GM19099 (cell line): ENCODE measurements around the gene BACE2.

Experiments used
- POLR2A ChIP-seq: IDR thresholded peaks from 3 replicates; pipeline ENCODE4 v1.6.1; 2011; ENCODE audit warnings: low read depth; ENCODE audit not compliant: insufficient read length; ENCODE audit errors: extremely low read depth

The BACE2 gene

DNA sequence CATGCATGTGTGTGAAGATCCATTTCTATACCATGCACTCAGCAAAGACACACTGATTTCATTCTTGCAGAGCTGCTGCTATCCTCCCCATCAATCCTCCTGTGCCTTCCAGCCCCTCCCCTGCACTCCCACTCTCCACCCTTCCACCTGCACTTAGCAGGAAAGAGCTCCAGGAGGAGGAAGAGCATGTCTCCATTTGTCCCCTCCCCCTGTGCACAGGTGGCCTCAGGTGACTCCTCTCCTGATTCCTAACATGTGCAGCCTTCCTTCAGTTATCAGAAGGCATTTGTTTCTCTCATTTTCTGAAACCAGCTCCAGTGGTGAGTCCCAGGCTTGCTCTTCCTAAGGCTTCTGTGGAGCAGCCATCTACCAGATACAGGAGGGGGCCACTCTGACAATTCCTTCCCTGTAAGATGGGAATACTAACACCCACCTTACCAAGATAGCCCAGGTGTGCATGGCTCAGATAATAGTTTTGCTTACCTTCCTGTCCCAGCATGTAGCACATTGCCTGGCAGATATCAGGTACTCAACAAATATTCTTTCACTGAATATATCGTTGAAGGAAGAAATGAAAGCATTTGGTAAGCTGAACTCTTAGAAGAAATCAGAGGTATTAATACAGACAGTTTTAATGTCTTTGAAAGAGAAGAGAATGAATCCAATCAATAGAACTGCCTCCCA, 126.7 kb downstream of the BACE2 start:
- TF ChIP-seq POLR2A: no peak

DNA sequence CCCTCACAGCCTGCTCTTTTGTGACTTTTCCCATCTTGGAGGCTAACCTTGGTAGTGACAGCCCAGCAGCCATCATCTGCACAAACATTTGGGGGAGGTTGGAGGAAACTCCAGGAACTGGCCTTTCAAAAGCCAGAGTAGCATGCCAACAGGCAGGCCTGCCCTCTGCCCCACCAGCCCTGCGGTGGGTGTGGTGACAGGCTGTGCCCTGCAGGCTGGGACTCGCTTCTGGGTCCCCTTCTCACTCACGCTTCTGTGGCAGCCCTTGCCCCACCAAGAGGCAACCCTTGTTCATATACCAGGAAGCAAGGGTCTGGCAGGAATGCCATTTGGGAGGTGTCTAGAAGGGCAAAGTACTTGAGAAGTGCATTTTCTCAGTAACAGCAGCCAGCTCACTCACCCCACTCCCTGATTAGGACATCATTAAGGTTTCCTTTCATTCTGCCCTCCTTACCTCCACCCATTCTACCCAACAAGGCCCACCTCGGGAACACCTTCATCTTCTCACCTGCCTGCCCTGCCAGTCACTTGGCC, 127.8 kb downstream of the BACE2 start:
- TF ChIP-seq POLR2A: no peak

DNA sequence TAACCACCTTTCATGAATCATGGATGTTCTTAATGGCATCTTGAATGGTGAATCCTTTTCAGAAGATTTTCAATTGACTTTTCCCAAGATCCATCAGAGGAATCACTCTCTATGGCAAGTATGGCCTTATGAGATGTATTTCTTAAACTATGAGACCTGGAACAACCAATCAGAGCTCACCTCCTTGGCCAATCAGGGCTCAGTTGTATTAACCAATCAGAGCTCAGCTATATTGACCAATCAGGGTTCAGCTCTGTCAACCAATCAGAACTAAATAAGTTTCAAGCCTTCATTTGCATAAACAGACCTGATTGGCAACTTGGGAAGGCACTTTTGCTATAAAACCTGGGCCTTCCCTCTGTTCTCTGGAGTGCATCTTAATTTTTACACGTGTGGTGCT, 135.0 kb downstream of the BACE2 start:
- TF ChIP-seq POLR2A: no peak

GRCh38 chr21:41304068-41304720, 136.2 kb downstream of the BACE2 start:
- TF ChIP-seq POLR2A: no peak

GRCh38 chr21:41307219-41307618, 139.3 kb downstream of the BACE2 start:
- no peak for TF ChIP-seq POLR2A

GRCh38 chr21:41315726-41316125, 147.8 kb downstream of the BACE2 start:
- TF ChIP-seq POLR2A: no peak

DNA sequence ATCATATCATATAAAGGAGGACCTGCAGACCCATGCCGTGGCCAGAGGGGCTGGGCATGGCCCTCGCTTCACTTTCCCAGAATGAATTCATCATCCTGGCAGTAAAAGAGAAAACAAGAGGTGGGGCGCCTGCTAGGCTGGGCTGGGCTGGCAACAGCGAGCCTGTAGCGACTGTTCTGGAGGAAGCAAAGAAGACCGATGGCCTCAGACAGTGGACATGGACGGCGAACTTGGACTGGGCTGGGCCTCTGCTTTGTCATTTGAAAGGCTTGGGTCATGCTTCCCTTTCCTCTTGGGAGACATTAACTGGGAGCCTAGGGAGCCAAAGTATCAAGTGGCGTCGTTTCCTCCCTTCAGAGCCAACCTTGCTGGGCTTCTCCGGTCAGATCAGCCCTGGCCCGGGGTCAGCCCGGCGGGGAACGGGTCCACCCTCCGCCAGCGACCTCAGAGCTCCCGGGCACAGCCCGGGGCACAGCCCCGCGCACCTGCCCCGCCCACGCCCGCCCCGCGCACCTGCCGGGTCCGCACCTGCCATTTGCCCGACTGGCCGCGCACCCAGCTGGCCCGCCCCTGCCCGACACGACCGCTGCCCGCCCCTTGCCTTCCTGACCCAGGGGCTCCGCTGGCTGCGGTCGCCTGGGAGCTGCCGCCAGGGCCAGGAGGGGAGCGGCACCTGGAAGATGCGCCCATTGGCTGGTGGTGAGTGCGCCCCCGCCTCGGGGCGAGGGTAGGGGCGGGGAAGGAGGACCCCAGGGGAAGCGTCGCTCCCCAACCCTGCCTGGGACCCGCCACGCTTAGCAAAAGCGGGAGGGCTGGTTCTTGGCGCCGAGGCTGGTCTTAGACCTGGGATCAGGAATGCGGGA, 148.5 kb downstream of the BACE2 start, which contains the start of gene FAM3B:
TSS of gene FAM3B (plus strand) at position 602 of the 863 bp plus-strand sequence. CDS start at position 681, 79 bp downstream.
- no peak for TF ChIP-seq POLR2A

DNA sequence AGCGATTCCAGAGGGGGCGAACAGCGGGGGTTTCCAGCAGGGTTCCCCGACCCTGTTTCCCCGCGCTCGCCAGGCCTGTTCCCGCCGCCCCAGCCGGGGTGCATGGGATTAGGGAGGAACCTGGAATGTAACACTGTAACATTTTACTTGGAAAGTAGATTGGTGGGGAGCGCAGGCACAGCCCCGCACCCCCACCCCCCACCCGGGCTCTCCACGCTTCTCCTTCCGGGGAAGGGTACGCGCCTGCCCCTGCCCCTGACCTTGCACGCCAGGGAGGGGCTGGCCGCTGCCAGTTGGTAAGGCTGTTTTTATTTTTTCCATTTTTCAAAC, 149.1 kb downstream of the BACE2 start:
- no peak for TF ChIP-seq POLR2A

DNA sequence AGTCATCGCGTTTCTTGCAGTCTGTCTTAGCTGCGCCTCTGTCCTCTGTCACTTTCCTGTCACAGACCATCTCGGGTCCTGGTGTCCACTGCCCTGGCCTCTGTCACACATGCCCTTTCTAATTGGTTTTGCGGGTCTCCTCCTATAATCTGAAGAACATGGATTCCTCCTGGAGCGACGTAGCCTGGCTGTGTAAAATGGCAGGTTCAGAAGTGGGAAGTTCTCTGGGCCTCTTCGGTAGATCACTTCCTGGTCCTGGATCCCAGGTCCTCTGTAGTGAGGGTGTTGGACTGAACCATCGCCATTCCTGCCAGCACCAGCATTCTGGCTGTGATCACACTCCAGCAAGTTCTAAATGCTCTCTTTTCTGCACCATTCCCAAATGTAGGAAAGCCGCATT, 149.5 kb downstream of the BACE2 start:
- no peak for TF ChIP-seq POLR2A

- TF ChIP-seq POLR2A: no peak
Measured at GRCh38 chr21:41318218-41318617, 150.3 kb downstream of the BACE2 start.

DNA sequence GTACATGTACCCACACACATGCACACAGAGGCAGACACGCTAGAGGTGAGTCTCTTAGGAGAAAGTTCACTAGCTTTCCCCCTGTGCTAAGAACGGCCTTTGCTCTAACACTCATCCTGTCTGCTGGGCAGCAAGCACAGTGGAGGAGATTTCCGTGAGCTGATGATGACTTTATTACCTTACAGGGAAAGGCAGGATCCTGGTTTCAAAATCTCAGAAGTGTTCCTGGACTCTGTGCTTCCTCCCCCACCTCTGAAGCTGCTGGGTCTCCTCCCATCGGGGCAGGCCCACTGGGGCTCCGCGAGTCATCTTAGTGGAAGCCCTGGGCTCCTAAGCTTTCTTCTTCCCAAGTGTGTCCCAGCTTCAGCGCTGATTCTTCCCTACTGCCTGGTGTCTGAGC, 151.3 kb downstream of the BACE2 start:
- no peak for TF ChIP-seq POLR2A

DNA sequence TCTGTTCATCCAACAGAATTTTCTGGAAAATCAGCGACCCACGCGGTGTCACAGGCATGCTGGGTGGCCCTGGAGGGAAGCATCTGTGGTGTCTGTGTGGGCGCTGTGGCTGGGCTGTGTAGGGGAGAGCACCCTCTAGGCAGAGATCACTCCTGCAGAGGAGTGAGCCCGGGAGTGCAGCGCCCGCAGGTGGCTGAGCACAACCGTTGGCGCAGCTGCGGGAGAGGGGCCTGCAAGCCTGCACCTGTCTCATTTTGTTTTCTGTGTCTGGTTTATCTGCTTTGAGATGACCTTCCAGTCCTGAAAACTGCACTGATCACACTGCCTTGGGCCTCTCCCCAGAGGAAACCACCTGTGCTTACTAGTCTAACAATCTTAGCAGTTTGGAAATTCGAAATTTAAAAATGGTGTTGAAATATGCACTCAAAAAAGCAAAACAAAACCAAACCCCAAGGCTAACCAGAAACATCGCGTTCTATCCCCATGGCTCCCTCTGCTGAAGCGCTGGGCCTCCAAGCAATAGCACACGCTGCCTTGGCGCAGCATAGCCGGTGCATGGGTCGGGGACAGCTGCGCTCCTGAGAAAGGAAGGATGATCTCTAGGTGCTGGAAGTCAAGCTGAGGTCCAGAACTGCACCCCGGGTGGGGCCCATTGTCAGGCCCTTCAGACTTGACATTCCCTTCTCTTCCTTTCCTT, 153.4 kb downstream of the BACE2 start:
- TF ChIP-seq POLR2A: no peak

DNA sequence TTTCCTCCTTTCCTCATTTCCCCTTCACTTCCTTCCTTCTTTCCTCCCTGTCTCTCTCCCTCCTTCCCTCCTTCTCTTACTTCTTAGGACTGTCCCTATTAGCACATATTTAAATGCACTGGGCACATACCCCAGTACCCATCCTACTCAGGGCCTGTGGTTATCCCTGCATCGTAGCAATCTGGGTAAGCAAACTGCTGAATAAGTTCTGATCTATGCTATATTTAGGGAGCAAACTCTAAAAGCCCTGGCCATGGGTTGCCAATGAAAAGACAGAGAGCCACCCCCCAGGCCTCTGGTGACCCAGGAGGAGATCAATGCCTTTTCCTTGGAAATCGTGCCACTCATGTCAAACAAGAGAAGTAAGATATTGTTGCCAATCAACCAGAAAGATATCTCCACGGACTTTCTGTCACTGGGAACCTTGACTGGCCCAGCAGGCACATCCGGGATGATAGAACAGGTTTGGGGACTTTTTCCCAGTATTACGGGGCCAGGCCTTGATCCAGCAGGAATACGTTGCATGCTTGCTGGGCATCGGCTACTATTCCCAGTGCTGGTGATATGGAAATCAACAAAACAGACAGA, 154.0 kb downstream of the BACE2 start:
- no peak for TF ChIP-seq POLR2A
